SK-N-SH (cell line): ENCODE measurements around the gene JAZF1. TPM values are rescaled to one million over a fixed set of nuclear protein-coding genes. Genes with fewer than 3 reads are reported as not detected.

Experiments
- CTCF ChIA-PET: fragments of 300-600, 350-600 bp; formaldehyde crosslinking; extraction: SDS; loops from one replicate; lab custom pipeline; 2021; lab: Yijun Ruan, JAX
- POLR2A ChIA-PET: fragments of 350-600 bp; sonication (Branson Sonifier 250); formaldehyde crosslinking; extraction: SDS; loops from one replicate; lab custom pipeline; 2020; ENCODE audit warnings: antibody characterized with exemption, inconsistent platforms; lab: Yijun Ruan, JAX
- DNase-seq: peaks from one replicate; pipeline ENCODE4 v3.0.0; 2012
- H2AFZ ChIP-seq: fragments of 200-600 bp; sonication (generic); 2 replicates; pipeline ENCODE4 v1.8.1; 2016; ENCODE audit warnings: antibody characterized with exemption, mild to moderate bottlenecking, low read depth
- H3F3A ChIP-seq: fragments of 200-600 bp; sonication (generic); replicated peaks from 2 replicates; pipeline ENCODE3; 2016; ENCODE audit warnings: antibody characterized with exemption, mild to moderate bottlenecking; ENCODE audit not compliant: insufficient read depth
- H3K27ac ChIP-seq, 2 experiments: fragments of 200-500 bp in 1 of 2; fragments of 200-600 bp in 1 of 2; sonication (Bioruptor generic) in 1 of 2; sonication (generic), shearing (Covaris generic) in 1 of 2; 2 replicates each; pipeline versions ENCODE4 v1.5.1 to v1.6.1; 2014 to 2016; ENCODE audit warnings: low read depth in 2 of 2, inconsistent platforms in 1 of 2, low read length in 1 of 2, mild to moderate bottlenecking in 1 of 2, mixed read lengths in 1 of 2
- H3K27me3 ChIP-seq: fragments of 200-600 bp; sonication (generic), shearing (Covaris generic); 2 replicates; pipeline ENCODE4 v1.6.1; 2016; ENCODE audit warnings: mixed run types; ENCODE audit not compliant: insufficient read depth
- H3K36me3 ChIP-seq, 2 experiments: fragments of 200-500 bp in 1 of 2; fragments of 200-600 bp in 1 of 2; sonication (Bioruptor generic) in 1 of 2; sonication (generic) in 1 of 2; replicated peaks in 1 of 2; 2 replicates each; pipeline versions ENCODE3 to v1.5.1; 2014 to 2016; ENCODE audit warnings: low read length in 1 of 2, mild to moderate bottlenecking in 1 of 2; ENCODE audit not compliant: insufficient read depth in 2 of 2, control insufficient read depth in 1 of 2
- H3K4me1 ChIP-seq, 2 experiments: fragments of 200-500 bp in 1 of 2; fragments of 200-600 bp in 1 of 2; sonication (Bioruptor generic) in 1 of 2; sonication (generic), shearing (Covaris generic) in 1 of 2; 2 replicates each; pipeline versions ENCODE4 v1.5.1 to v1.6.1; 2014 to 2016; ENCODE audit warnings: low read depth in 1 of 2, low read length in 1 of 2, mixed run types in 1 of 2; ENCODE audit not compliant: insufficient read depth in 2 of 2, control insufficient read depth in 1 of 2
- H3K4me2 ChIP-seq: fragments of 200-600 bp; sonication (generic), shearing (Covaris generic); 2 replicates; pipeline ENCODE4 v1.6.1; 2017; ENCODE audit warnings: mixed run types
- H3K4me3 ChIP-seq, 2 experiments: fragments of 200-500 bp in 1 of 2; fragments of 200-600 bp in 1 of 2; sonication (Bioruptor generic) in 1 of 2; sonication (generic), shearing (Covaris generic) in 1 of 2; 2 replicates each; pipeline versions ENCODE4 v1.5.1 to v1.8.1; 2014 to 2016; ENCODE audit warnings: low read depth in 2 of 2, inconsistent platforms in 1 of 2, low read length in 1 of 2, mild to moderate bottlenecking in 1 of 2, mixed read lengths in 1 of 2, moderate library complexity in 1 of 2
- H3K79me2 ChIP-seq: fragments of 200-600 bp; sonication (generic); 2 replicates; pipeline ENCODE4 v1.8.1; 2017; ENCODE audit warnings: mild to moderate bottlenecking; ENCODE audit not compliant: insufficient read depth
- H3K9ac ChIP-seq: fragments of 200-600 bp; sonication (generic); 2 replicates; pipeline ENCODE4 v1.6.1; 2017; ENCODE audit warnings: mixed run types
- H3K9me2 ChIP-seq: fragments of 200-600 bp; sonication (generic); 2 replicates; pipeline ENCODE4 v1.6.1; 2017; ENCODE audit warnings: mixed run types
- H3K9me3 ChIP-seq: fragments of 200-600 bp; sonication (generic); 2 replicates; pipeline ENCODE4 v1.6.1; 2017; ENCODE audit warnings: mixed run types, mild to moderate bottlenecking, moderate library complexity
- H4K20me1 ChIP-seq: fragments of 200-600 bp; sonication (generic); 2 replicates; pipeline ENCODE4 v1.6.1; 2017; ENCODE audit warnings: mild to moderate bottlenecking, mixed run types; ENCODE audit not compliant: insufficient read depth
- GATA2 ChIP-seq: sonication (generic); formaldehyde crosslinking; IDR thresholded peaks from 2 replicates; pipeline ENCODE4 v1.5.0; 2020; ENCODE audit warnings: mild to moderate bottlenecking, missing genetic modification reagents
- NFIC ChIP-seq: IDR thresholded peaks from 2 replicates; pipeline ENCODE4 v1.4.0; 2012; ENCODE audit warnings: borderline replicate concordance
- NRF1 ChIP-seq: IDR thresholded peaks from 2 replicates; pipeline ENCODE4 v1.6.1; 2012; ENCODE audit warnings: low read depth, mild to moderate bottlenecking, low read length
- RCOR1 ChIP-seq: fragments of 150-350 bp; IDR thresholded peaks from 2 replicates; pipeline ENCODE4 v1.6.1; 2017; ENCODE audit warnings: antibody characterized with exemption, low read length
- REST ChIP-seq: IDR thresholded peaks from 2 replicates; pipeline ENCODE4 v1.6.1; 2012; ENCODE audit warnings: mild to moderate bottlenecking, low read depth, low read length, moderate library complexity
- ZBTB33 ChIP-seq: IDR thresholded peaks from 2 replicates; pipeline ENCODE4 v1.4.0; 2012; ENCODE audit warnings: low read depth, borderline replicate concordance
- WGBS: methylation state at CpG from one replicate; pipeline ENCODE4 v1.1.6; 2017; ENCODE audit warnings: low lambda C conversion rate; 5-methylcytosine and 5-hydroxymethylcytosine counted together
- polyA plus RNA-seq, 3 experiments: library from polyadenylated mRNA; depleted of rRNA; stranded (reverse); fragments of >200 nt; gene quantifications; 2 replicates each; pipeline ENCODE4 v1.2.3, GENCODE V29; 2012
- TF ChIP-seq, protein P1 (sequence below): fragments of 150-350 bp; IDR thresholded peaks from 2 replicates; pipeline ENCODE4 v1.6.1; 2016; ENCODE audit warnings: mild to moderate bottlenecking, low read depth, low read length
- TF ChIP-seq, protein P2 (sequence below): IDR thresholded peaks from 2 replicates; pipeline ENCODE4 v1.4.0; 2012; ENCODE audit warnings: low read depth, borderline replicate concordance

Gene JAZF1
- polyA plus RNA-seq, 1 of the 3 experiments (the other 2 are of a cell fraction) = 1.7 TPM

- WGBS = 45% methylated on average over 5 of the region's 5 CpGs
- DNase-seq = no peak
- POLR2A ChIA-PET = no interaction called here
Measured at GRCh38 chr7:28190077-28190710, 9.6 kb upstream of the JAZF1 start.

More at GRCh38 chr7:28190077-28190710, 9.6 kb upstream of the JAZF1 start:
- Histone ChIP-seq H3K9me2 (no peaks in the 10 kb centered on the region), H3K4me2 (no peak overlapping the region; the same call in 1 of the 2 replicates), H3F3A (no peaks in the 10 kb centered on the region), H3K27ac (no peak overlapping the region), H3K79me2 (no peaks in the 10 kb centered on the region), H3K4me3 (no peak overlapping the region), H3K27me3 (no peaks in the 10 kb centered on the region), H3K4me1 (peaks cover 0 to 5% of the 10 kb centered on the region in 2 experiments; a peak in 1 of 4 replicates), H2AFZ (no peak overlapping the region), H3K36me3 (no peaks in the 10 kb centered on the region), H3K9ac (no peak overlapping the region), H4K20me1 (no peaks in the 10 kb centered on the region), H3K9me3 (no peaks in the 10 kb centered on the region)
- TF ChIP-seq ZBTB33 (no peak), NFIC (no peak), RCOR1 (no peak), GATA2 (CRISPR knock-in tag) (peak; percentile 60), NRF1 (no peak), REST (no peak)
- TF ChIP-seq, protein P1, sequence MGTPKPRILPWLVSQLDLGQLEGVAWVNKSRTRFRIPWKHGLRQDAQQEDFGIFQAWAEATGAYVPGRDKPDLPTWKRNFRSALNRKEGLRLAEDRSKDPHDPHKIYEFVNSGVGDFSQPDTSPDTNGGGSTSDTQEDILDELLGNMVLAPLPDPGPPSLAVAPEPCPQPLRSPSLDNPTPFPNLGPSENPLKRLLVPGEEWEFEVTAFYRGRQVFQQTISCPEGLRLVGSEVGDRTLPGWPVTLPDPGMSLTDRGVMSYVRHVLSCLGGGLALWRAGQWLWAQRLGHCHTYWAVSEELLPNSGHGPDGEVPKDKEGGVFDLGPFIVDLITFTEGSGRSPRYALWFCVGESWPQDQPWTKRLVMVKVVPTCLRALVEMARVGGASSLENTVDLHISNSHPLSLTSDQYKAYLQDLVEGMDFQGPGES = no peak
- TF ChIP-seq, protein P2, sequence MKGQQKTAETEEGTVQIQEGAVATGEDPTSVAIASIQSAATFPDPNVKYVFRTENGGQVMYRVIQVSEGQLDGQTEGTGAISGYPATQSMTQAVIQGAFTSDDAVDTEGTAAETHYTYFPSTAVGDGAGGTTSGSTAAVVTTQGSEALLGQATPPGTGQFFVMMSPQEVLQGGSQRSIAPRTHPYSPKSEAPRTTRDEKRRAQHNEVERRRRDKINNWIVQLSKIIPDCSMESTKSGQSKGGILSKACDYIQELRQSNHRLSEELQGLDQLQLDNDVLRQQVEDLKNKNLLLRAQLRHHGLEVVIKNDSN = no peak
- CTCF ChIA-PET = no interaction called here
